ENCODE measurements around the gene L3MBTL3. TPM values are rescaled to one million over a fixed set of nuclear protein-coding genes. Genes with fewer than 3 reads are reported as not detected.

Gene L3MBTL3
- total RNA-seq, 1 experiment from 2014 or later = 4.7 TPM

GRCh38 chr6:130115036-130115435 lies 96.7 kb downstream of the L3MBTL3 start:
- Mint-ChIP-seq H3K9me3 (peaks cover 0 to 3% of the 10 kb centered on the region in 2 experiments; a peak in 2 of 5 replicates), H3K27me3 (ENCODE audit: low read depth) (no peaks in the 10 kb centered on the region), H3K36me3 (ENCODE audit: insufficient read depth in 1 of 3, low read depth in 3 of 3) (peaks cover 0 to 1% (median 0%) of the 10 kb centered on the region in 3 experiments; a peak in 2 of 7 replicates), H3K4me1 (no peaks in the 10 kb centered on the region), H3K27ac (no peak overlapping the region), H3K4me3 (no peak overlapping the region)
- Histone ChIP-seq H3K9ac (ENCODE audit: extremely low read depth, insufficient read length, low read length) (no peak overlapping the region), H3K27ac (ENCODE audit: insufficient read length, low read depth, low read length) (no peak overlapping the region), H3K4me2 (ENCODE audit: insufficient read depth, insufficient read length, low read length) (no peak overlapping the region), H3K4ac (ENCODE audit: low read depth, low read length) (no peak overlapping the region), H3K23ac (ENCODE audit: insufficient read length, low read depth, low read length) (no peak overlapping the region), H3K4me1 (ENCODE audit: insufficient read depth, low read length) (no peaks in the 10 kb centered on the region), H3K9me3 (ENCODE audit: control insufficient read depth, low read depth, low read length) (no peaks in the 10 kb centered on the region), H2BK12ac (ENCODE audit: insufficient read length, low read depth, low read length) (no peak overlapping the region), H3K27me3 (ENCODE audit: insufficient read depth, low read length) (no peaks in the 10 kb centered on the region), H3K18ac (ENCODE audit: insufficient read length, low read depth, low read length) (no peak overlapping the region), H2BK20ac (ENCODE audit: low read depth, low read length, poor library complexity, severe bottlenecking) (no peak overlapping the region), H4K8ac (replicated peaks; ENCODE audit: insufficient read length, low read depth, low read length) (no peak overlapping the region), H2BK15ac (ENCODE audit: low read depth, low read length) (no peak overlapping the region), H2AFZ (ENCODE audit: low read length) (no peak overlapping the region), H3K79me1 (ENCODE audit: insufficient read depth, low read depth, low read length, poor library complexity, severe bottlenecking) (no peaks in the 10 kb centered on the region), H3K56ac (ENCODE audit: insufficient read length, low read depth, low read length) (no peak overlapping the region), H3K79me2 (ENCODE audit: insufficient read depth, low read length) (no peaks in the 10 kb centered on the region), H3K14ac (ENCODE audit: insufficient read depth, low read length) (no peak overlapping the region), H2BK5ac (ENCODE audit: insufficient read length, low read length) (no peak overlapping the region), H2AK5ac (ENCODE audit: insufficient read length, low read length) (no peak overlapping the region), H2BK120ac (ENCODE audit: low read depth, low read length, poor library complexity, severe bottlenecking) (no peak overlapping the region), H4K20me1 (ENCODE audit: control insufficient read depth, insufficient read depth, insufficient read length) (no peaks in the 10 kb centered on the region), H4K5ac (ENCODE audit: insufficient read length, low read depth, low read length) (no peak overlapping the region), H4K91ac (ENCODE audit: insufficient read length, low read depth, low read length) (no peak overlapping the region), H3T11ph (ENCODE audit: low read length) (no peak overlapping the region), H3K23me2 (ENCODE audit: insufficient read length, low read depth, low read length, poor library complexity, severe bottlenecking) (no peaks in the 10 kb centered on the region)
- TF ChIP-seq CTCF (conservative IDR thresholded peaks at IDR 0.05) = no peak
- no peak for DNase-seq
- no CpG with 5 or more reads among the region's 6 CpGs for WGBS (ENCODE audit: extremely low coverage, insufficient read length, low lambda C conversion rate)
